Stimulated activated effector memory CD8-positive, alpha-beta T cell treated with anti-CD3 and anti-CD28 coated beads, Interleukin-12 subunit alpha, Interleukin-12 subunit beta, amount 100 ng/mL, for 72 hours (primary cell): ENCODE measurements around the gene AFP.
A peak's percentile ranks its signal among the peaks of the same experiment; 100 is the strongest.

Source experiments
- ATAC-seq: fragments of 150-1000 bp; cut with Tn5 transposase; 2 replicates; pipeline ENCODE4 v1.10.0; 2021
- DNase-seq, 2 donors: peaks; one replicate each; pipeline ENCODE4 v3.0.0; 2021 to 2022; ENCODE audit warnings: low spot score in 2 of 2
- H3K27ac Mint-ChIP-seq: one replicate; pipeline ENCODE4 v1.8.0; 2022; ENCODE audit warnings: mild to moderate bottlenecking, mixed read lengths
- H3K36me3 Mint-ChIP-seq: one replicate; pipeline ENCODE4 v1.8.0; 2022; ENCODE audit warnings: mild to moderate bottlenecking, mixed read lengths
- H3K4me1 Mint-ChIP-seq: one replicate; pipeline ENCODE4 v1.8.0; 2022; ENCODE audit warnings: mixed read lengths
- H3K4me3 Mint-ChIP-seq: one replicate; pipeline ENCODE4 v1.8.0; 2022; ENCODE audit warnings: mild to moderate bottlenecking, mixed read lengths
- H3K9me3 Mint-ChIP-seq: one replicate; pipeline ENCODE4 v1.8.0; 2022; ENCODE audit warnings: mixed read lengths

The AFP gene

DNA sequence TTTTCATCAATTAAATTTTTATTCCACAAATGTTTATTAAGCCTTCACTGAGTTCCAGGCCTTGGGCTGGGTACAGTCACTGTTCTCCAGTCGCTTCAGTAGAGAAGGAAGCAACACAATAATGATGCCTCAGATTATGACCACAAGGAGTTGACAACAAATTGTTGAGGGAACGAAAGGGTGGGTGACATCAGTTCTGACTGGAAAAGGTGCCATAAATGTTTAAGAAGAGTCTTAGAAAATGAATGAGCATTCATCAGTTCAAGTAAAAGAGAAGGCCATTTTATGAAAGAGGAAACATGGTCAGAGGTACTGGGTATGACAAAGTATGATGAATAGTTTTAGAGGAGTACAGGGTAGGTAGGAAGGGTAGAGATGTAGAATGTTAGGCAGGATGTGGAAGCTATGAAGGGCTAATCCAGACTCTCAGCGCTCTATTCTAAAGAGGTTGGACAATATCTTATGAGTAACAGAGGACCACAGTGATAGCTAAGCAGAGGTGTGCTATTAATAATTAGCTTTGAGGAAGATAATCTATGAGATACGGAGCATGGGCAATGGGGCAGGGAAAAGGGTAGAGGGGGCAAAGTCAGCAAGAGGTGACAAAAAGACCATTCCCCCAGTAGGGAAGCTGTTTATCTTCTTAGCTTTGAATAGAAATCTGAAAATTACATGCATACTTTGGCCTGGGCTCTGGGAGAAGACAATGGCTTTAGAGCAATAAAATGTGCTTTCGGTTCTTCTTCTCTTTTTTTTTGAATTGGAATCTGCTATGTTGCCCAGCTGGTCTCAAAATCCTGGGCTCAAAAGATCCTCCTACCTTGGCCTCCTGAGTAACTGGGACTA lies 20.4 kb downstream of the AFP start:
- Mint-ChIP-seq H3K27ac (no peak overlapping the region), H3K4me3 (no peak overlapping the region), H3K36me3 (no peaks in the 10 kb centered on the region), H3K9me3 (peaks cover 6% of the 10 kb centered on the region), H3K4me1 (no peaks in the 10 kb centered on the region)
- no peak for ATAC-seq
- DNase-seq: no peak

DNA sequence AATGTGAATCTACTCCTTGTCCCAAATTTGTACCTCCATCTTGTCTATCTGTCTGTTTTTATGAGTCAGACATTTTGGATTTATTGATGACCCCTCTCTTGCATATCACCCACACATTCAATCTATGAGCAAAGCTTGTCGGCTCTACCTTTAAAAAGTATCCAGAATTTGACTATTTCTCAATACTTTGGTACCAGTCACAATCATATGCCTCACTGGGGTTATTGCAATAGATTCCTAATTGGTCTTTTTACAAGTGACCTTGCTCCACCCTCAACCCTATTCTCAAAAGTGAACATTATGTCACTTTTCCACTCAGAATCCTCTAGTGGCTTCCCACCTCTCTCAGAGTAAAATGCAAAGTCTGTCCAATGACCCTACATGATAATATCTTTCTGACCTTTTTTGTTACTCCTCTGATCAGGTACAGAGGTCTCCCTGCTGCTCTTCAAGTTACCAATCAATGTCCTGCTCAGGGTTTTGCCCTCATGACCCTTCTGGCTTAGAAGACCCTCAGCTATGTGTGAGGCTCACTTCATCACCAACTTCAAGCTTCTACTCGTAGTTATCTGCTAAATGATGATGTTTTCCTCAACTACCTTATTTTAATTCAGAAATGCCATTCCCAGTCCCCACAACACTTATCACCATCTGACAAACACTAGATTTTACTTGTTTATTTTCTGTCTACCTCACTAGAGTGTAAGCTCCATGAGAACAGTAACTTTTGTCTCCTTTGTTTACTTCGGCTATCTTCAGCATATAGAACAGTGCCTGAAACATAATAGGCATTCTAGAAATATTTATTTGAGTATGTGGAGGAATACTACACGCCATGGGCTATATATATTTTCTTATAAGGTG lies 22.4 kb downstream of the AFP start:
- no peak for DNase-seq
- no peak for ATAC-seq
- Mint-ChIP-seq H3K36me3 (no peaks in the 10 kb centered on the region), H3K27ac (no peak overlapping the region), H3K4me3 (no peak overlapping the region), H3K4me1 (no peaks in the 10 kb centered on the region), H3K9me3 (peaks cover 6% of the 10 kb centered on the region)

DNA sequence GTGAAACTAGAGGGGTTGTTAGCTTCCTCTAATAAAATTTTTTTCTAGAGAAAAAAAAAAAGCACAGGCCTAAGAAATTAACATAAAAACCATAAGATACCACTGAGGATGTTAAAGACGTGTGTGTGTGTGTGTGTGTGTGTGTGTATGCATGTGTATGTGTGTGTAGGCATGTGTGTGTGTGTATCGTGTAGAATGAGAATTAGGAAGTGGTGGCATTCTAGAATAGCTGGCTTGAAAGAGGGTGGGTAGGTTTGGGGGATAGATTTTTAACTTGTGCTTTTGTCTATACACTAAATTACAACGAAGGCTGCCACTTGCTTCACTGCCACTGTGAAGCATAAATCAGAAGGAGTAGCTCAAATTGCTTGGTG lies 23.0 kb downstream of the AFP start:
- no peaks in the 10 kb centered on the region for H3K36me3 Mint-ChIP-seq
- DNase-seq (no peak), ATAC-seq (no peak)
- no peaks in the 10 kb centered on the region for H3K4me1 Mint-ChIP-seq
- H3K9me3 Mint-ChIP-seq: peaks cover 6% of the 10 kb centered on the region
- no peak overlapping the region for H3K27ac Mint-ChIP-seq
- H3K4me3 Mint-ChIP-seq: no peak overlapping the region

DNA sequence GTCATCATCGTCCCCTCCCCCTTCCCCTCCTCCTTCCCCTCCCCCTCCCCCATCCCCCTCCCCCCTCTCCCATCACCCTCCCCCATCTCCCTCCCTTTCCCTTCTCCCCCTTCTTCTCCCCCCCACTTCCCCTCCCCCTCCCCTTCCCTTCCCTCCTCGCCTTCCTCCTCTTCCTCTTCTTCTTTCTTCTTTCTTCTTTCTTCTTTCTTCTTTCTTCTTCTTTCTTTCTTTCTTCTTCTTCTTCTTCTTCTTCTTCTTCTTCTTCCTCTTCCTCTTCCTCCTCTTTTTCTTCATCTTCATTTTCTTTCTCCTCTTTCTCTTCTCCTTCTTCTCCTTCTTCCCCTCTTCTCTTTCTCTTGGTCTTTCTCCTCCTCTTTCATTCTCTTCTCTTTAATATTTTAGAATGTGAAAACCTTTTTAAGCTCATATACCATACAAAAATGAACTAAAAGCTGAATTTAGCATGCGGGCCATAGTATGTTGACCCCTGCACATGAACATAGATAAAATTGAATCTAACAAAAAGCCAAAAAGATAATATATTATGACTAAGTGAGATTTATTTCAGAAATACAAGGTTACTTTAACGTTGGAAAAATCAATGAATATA lies 25.0 kb downstream of the AFP start:
- no peaks in the 10 kb centered on the region for H3K4me1 Mint-ChIP-seq
- ATAC-seq: no peak
- no peaks in the 10 kb centered on the region for H3K36me3 Mint-ChIP-seq
- DNase-seq: no peak
- H3K9me3 Mint-ChIP-seq: peaks cover 6% of the 10 kb centered on the region
- no peak overlapping the region for H3K4me3 Mint-ChIP-seq
- no peak overlapping the region for H3K27ac Mint-ChIP-seq

GRCh38 chr4:73468170-73468569 lies 32.1 kb downstream of the AFP start:
- H3K9me3 Mint-ChIP-seq: peaks cover 2% of the 10 kb centered on the region
- no peak for DNase-seq
- no peak overlapping the region for H3K27ac Mint-ChIP-seq
- no peak for ATAC-seq
- H3K4me1 Mint-ChIP-seq: no peaks in the 10 kb centered on the region
- no peaks in the 10 kb centered on the region for H3K36me3 Mint-ChIP-seq
- no peak overlapping the region for H3K4me3 Mint-ChIP-seq

DNA sequence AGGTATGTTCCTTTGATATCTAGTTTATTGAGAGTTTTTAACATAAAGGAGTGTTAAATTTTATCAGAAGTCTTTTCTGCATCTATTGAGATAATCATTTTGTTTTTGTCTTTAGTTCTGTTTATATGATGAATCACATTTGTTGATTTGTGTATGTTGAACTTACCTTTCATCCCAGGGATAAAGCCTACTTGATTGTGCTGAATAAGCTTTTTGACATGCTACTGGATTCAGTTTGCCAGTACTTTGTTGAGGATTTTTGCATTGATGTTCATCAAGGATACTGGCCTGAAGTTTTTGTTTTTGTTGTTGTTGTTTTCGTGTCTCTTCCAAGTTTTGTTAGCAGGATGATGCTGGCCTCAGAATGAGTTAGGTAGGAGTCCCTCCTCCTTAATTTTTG lies 34.7 kb downstream of the AFP start:
- DNase-seq: no peak
- peaks cover 4% of the 10 kb centered on the region for H3K9me3 Mint-ChIP-seq
- H3K4me3 Mint-ChIP-seq: no peak overlapping the region
- no peak for ATAC-seq
- H3K27ac Mint-ChIP-seq: no peak overlapping the region
- H3K4me1 Mint-ChIP-seq: no peaks in the 10 kb centered on the region
- H3K36me3 Mint-ChIP-seq: no peaks in the 10 kb centered on the region

DNA sequence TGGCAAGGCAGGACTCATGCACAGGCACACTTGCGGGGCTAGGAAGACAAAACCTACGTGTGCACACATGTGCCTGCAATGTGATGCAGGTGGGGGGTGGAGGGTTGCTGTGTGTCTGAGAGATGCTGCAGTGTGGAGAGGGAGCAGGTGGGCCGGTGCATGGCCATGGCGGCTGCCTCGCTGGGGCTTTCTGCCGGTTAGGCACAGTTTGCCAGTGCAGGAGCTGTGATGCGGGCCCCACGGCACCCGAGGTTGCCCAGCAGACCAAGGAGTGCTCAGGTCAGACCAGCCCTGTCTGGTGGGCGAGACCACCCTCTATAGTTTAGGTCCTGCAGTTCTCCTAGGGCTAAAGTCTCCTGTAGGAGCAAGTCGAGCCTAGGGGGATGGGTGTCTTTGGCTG lies 41.2 kb downstream of the AFP start:
- Mint-ChIP-seq H3K9me3 (peaks cover 4% of the 10 kb centered on the region), H3K27ac (no peak overlapping the region), H3K4me3 (no peak overlapping the region), H3K4me1 (no peaks in the 10 kb centered on the region), H3K36me3 (no peaks in the 10 kb centered on the region)
- peak; percentile 47 for ATAC-seq
- no peak for DNase-seq

GRCh38 chr4:73479323-73479722 lies 43.3 kb downstream of the AFP start:
- Mint-ChIP-seq H3K4me3 (no peak overlapping the region), H3K27ac (no peak overlapping the region), H3K9me3 (peaks cover 4% of the 10 kb centered on the region), H3K36me3 (no peaks in the 10 kb centered on the region), H3K4me1 (no peaks in the 10 kb centered on the region)
- no peak for ATAC-seq
- no peak for DNase-seq

GRCh38 chr4:73481358-73481757 lies 45.3 kb downstream of the AFP start, which contains the start of gene AFM:
TSS of gene AFM (plus strand) at chr4:73481745. CDS start at chr4:73481776, 31 bp downstream.
- Mint-ChIP-seq H3K4me1 (no peaks in the 10 kb centered on the region), H3K4me3 (no peak within 1 kb of the TSS), H3K9me3 (no peaks in the 10 kb centered on the region), H3K36me3 (no peaks in the 10 kb centered on the region), H3K27ac (no peak within 1 kb of the TSS)
- no peak for DNase-seq
- no peak for ATAC-seq

DNA sequence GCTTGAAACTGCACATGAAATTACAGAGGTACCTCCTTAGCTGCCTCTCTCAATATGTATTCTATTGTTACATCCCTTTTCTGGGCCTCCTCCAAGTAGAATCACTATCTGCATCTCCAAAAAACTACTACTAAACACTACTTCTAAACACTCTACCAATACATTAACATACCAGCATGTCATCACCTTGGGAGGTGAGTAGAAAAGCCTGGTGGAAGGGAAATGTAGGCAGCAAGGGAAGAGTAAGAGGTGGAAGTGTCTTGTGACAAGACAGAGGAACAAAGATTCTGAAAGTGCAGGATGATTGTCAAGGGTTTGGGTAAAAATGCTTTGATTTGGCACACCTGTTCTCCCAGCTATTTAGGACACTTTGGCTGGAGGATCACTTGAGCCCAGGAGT lies 49.1 kb downstream of the AFP start:
- no peaks in the 10 kb centered on the region for H3K4me1 Mint-ChIP-seq
- no peak for ATAC-seq

DNA sequence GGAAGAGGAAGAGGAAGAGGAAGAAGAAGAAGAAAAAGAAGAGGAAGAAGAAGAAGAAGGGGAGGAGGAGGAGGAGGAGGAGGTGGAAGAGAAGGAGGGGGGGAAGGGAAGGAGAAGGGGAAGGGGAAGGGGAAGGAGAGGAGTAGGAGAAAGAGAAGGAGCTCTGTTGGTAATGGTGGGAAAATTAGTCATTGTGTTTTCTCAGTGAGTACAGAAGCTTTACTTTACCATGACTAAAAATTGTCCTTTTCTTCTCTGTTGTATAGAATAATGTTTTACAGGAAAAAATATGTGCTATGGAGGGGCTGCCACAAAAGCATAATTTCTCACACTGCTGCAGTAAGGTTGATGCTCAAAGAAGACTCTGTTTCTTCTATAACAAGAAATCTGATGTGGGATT lies 49.6 kb downstream of the AFP start:
- Mint-ChIP-seq H3K27ac (no peak overlapping the region), H3K36me3 (no peaks in the 10 kb centered on the region), H3K4me3 (no peak overlapping the region), H3K4me1 (no peaks in the 10 kb centered on the region), H3K9me3 (no peaks in the 10 kb centered on the region)
- no peak for DNase-seq
- no peak for ATAC-seq

More for the DNA sequence above, 49.1 kb downstream of the AFP start:
- no peak for DNase-seq
- H3K9me3 Mint-ChIP-seq: no peaks in the 10 kb centered on the region
- no peak overlapping the region for H3K27ac Mint-ChIP-seq
- H3K36me3 Mint-ChIP-seq: no peaks in the 10 kb centered on the region
- no peak overlapping the region for H3K4me3 Mint-ChIP-seq

GRCh38 chr4:73486497-73486896 lies 50.5 kb downstream of the AFP start:
- DNase-seq (no peak), ATAC-seq (no peak)
- Mint-ChIP-seq H3K36me3 (no peaks in the 10 kb centered on the region), H3K4me3 (no peak overlapping the region), H3K9me3 (no peaks in the 10 kb centered on the region), H3K27ac (no peak overlapping the region), H3K4me1 (no peaks in the 10 kb centered on the region)

- no peak overlapping the region for H3K4me3 Mint-ChIP-seq
- H3K9me3 Mint-ChIP-seq: no peaks in the 10 kb centered on the region
- H3K36me3 Mint-ChIP-seq: no peaks in the 10 kb centered on the region
- no peak overlapping the region for H3K27ac Mint-ChIP-seq
- no peak for DNase-seq
- ATAC-seq: no peak
- H3K4me1 Mint-ChIP-seq: no peaks in the 10 kb centered on the region
Observed at GRCh38 chr4:73487233-73487632, 51.2 kb downstream of the AFP start.

GRCh38 chr4:73499996-73500765 lies 64.2 kb downstream of the AFP start:
- no peak for DNase-seq
- Mint-ChIP-seq H3K4me1 (no peaks in the 10 kb centered on the region), H3K36me3 (no peaks in the 10 kb centered on the region), H3K4me3 (no peak overlapping the region), H3K27ac (no peak overlapping the region), H3K9me3 (no peaks in the 10 kb centered on the region)
- no peak for ATAC-seq

- H3K4me3 Mint-ChIP-seq: no peak overlapping the region
- no peaks in the 10 kb centered on the region for H3K36me3 Mint-ChIP-seq
- DNase-seq (no peak), ATAC-seq (no peak)
- no peaks in the 10 kb centered on the region for H3K4me1 Mint-ChIP-seq
- H3K9me3 Mint-ChIP-seq: no peaks in the 10 kb centered on the region
- H3K27ac Mint-ChIP-seq: no peak overlapping the region
Observed at GRCh38 chr4:73501664-73502265, 65.7 kb downstream of the AFP start.
